Posterior cingulate gyrus (tissue), 11 donors: Measurements from ENCODE around the gene CCDC8.

Source experiments
- DNase-seq, 10 donors: peaks; one replicate each; pipeline versions ENCODE4 v3.0.0 to v3.0.0-alpha.2; 2020 to 2021; ENCODE audit warnings: mixed read lengths in 3 of 10
- intact Hi-C: fragments of 100-400 bp; cut with DNase I; formaldehyde crosslinking; loops from one replicate; pipeline ENCODE4 v1.15.1; 2023

CCDC8 gene

GRCh38 chr19:46386996-46387712, 26.2 kb downstream of the CCDC8 start:
- peak in 3 of 10 donors; percentile 37 to 74 (median 64) for DNase-seq
- intact Hi-C loops, result no loop called here

GRCh38 chr19:46386151-46386550, 27.2 kb downstream of the CCDC8 start:
- DNase-seq, result peak in 3 of 10 donors; percentile 30 to 71 (median 32)
- intact Hi-C loops, result no loop called here

GRCh38 chr19:46385636-46386035, 27.7 kb downstream of the CCDC8 start:
- DNase-seq, result peak in 2 of 10 donors; percentile 27 to 40
- intact Hi-C loops, result no loop called here

- peak in 3 of 10 donors; percentile 48 to 66 (median 52) for DNase-seq
- intact Hi-C loops, result no loop called here
Observed at GRCh38 chr19:46384396-46384795, 29.0 kb downstream of the CCDC8 start.

GRCh38 chr19:46383846-46384245, 29.5 kb downstream of the CCDC8 start:
- DNase-seq, result peak in 3 of 10 donors; percentile 41 to 55 (median 55)
- intact Hi-C loops, result no loop called here

GRCh38 chr19:46383171-46383815, 30.1 kb downstream of the CCDC8 start:
- intact Hi-C loops, result no loop called here
- peak in 2 of 10 donors; percentile 35 to 67 for DNase-seq

GRCh38 chr19:46381756-46382345, 31.5 kb downstream of the CCDC8 start:
- intact Hi-C loops, result no loop called here
- DNase-seq, result peak in 3 of 10 donors; percentile 57 to 74 (median 61)

GRCh38 chr19:46381346-46381745, 32.0 kb downstream of the CCDC8 start:
- intact Hi-C loops, result no loop called here
- DNase-seq, result peak in 3 of 10 donors; percentile 18 to 52 (median 20)

- intact Hi-C loops, result no loop called here
- no peak for DNase-seq
Observed at GRCh38 chr19:46380690-46381089, 32.7 kb downstream of the CCDC8 start.

GRCh38 chr19:46378268-46378667, 35.1 kb downstream of the CCDC8 start:
- no peak for DNase-seq
- intact Hi-C loops, result loop anchor here (10.0 kb wide), 1 partner anchor 93 kb away; no protein-coding TSS in a partner anchor

- intact Hi-C loops, result loop anchor here (10.0 kb wide), 1 partner anchor 92 kb away; no protein-coding TSS in a partner anchor
- DNase-seq, result peak in 3 of 10 donors; percentile 40 to 65 (median 65)
Observed at GRCh38 chr19:46376241-46377153, 36.9 kb downstream of the CCDC8 start.

- DNase-seq, result peak in 3 of 10 donors; percentile 40 to 74 (median 70)
- intact Hi-C loops, result loop anchor here (10.0 kb wide), 1 partner anchor 91 kb away; no protein-coding TSS in a partner anchor
Observed at GRCh38 chr19:46375476-46376067, 37.8 kb downstream of the CCDC8 start.

GRCh38 chr19:46374536-46375475, 38.6 kb downstream of the CCDC8 start:
- intact Hi-C loops, result loop anchor here (10.0 kb wide), 1 partner anchor 90 kb away; no protein-coding TSS in a partner anchor

GRCh38 chr19:46373491-46374359, 39.6 kb downstream of the CCDC8 start:
- peak in 6 of 10 donors; percentile 25 to 91 (median 68) for DNase-seq
- intact Hi-C loops, result loop anchor here (10.0 kb wide), 1 partner anchor 89 kb away; no protein-coding TSS in a partner anchor

More at GRCh38 chr19:46374536-46375475, 38.6 kb downstream of the CCDC8 start:
- peak in 3 of 10 donors; percentile 18 to 57 (median 26) for DNase-seq

- intact Hi-C loops, result loop anchor here (10.0 kb wide), 1 partner anchor 88 kb away; no protein-coding TSS in a partner anchor
- DNase-seq, result peak in 3 of 10 donors; percentile 64 to 87 (median 68)
Observed at GRCh38 chr19:46372901-46373490, 40.4 kb downstream of the CCDC8 start.

GRCh38 chr19:46371371-46371901, 41.9 kb downstream of the CCDC8 start:
- intact Hi-C loops, result loop anchor here (10.0 kb wide), 1 partner anchor 87 kb away; no protein-coding TSS in a partner anchor
- peak in 3 of 10 donors; percentile 63 to 78 (median 68) for DNase-seq
